Measurements from ENCODE around the gene BAIAP3.

GRCh38 chr16:1299012-1299867 lies 34.2 kb upstream of the BAIAP3 start:
- TF ChIP-seq POLR2A (IDR thresholded peaks at IDR 0.05) = no peak
- TF ChIP-seq, protein P1, sequence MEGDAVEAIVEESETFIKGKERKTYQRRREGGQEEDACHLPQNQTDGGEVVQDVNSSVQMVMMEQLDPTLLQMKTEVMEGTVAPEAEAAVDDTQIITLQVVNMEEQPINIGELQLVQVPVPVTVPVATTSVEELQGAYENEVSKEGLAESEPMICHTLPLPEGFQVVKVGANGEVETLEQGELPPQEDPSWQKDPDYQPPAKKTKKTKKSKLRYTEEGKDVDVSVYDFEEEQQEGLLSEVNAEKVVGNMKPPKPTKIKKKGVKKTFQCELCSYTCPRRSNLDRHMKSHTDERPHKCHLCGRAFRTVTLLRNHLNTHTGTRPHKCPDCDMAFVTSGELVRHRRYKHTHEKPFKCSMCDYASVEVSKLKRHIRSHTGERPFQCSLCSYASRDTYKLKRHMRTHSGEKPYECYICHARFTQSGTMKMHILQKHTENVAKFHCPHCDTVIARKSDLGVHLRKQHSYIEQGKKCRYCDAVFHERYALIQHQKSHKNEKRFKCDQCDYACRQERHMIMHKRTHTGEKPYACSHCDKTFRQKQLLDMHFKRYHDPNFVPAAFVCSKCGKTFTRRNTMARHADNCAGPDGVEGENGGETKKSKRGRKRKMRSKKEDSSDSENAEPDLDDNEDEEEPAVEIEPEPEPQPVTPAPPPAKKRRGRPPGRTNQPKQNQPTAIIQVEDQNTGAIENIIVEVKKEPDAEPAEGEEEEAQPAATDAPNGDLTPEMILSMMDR (IDR thresholded peaks at IDR 0.05) = no peak

All from Peyer's patch (tissue), 4 donors.